Measurements from ENCODE around the gene GDNF. TPM values are rescaled to one million over a fixed set of nuclear protein-coding genes. Genes with fewer than 3 reads are reported as not detected.

The GDNF gene
- total RNA-seq, 1 experiment from 2014 or later, result not detected

GRCh38 chr5:37768371-37768770 is 71.5 kb downstream of the GDNF start:
- ChIA-PET POLR2A (no interaction called here), CTCF (no interaction called here)
- H3K9me3 ChIP-seq (ENCODE audit: control insufficient read depth, insufficient read depth, low read depth, low read length), result no peaks in the 10 kb centered on the region
- no TSS peak for BruUV-seq (replicated peaks)
- in situ Hi-C loops (cut with HindIII; ENCODE audit: low pct_unique_long_range_greater_than_20kb, low sequenced_read_pairs) (no loop called here), intact Hi-C loops (cut with micrococcal nuclease; ENCODE audit: unreplicated experiment) (no loop called here)
- DNase-seq (ENCODE audit: low read depth, low spot score) (no peak), ATAC-seq (no peak)
- H3K4me1 ChIP-seq (ENCODE audit: control insufficient read depth, insufficient read depth, low read length), result no peaks in the 10 kb centered on the region
- TF ChIP-seq TCF7L2 (IDR thresholded peaks at IDR 0.05; ENCODE audit: low read depth, low read length) (no peak), POLR2AphosphoS5 (IDR thresholded peaks at IDR 0.05; ENCODE audit: low read depth, low read length) (no peak), REST (IDR thresholded peaks at IDR 0.05; ENCODE audit: insufficient read depth in 1 of 2, low read depth in 2 of 2, low read length in 1 of 2) (no peak)
- H3K27me3 ChIP-seq (ENCODE audit: control insufficient read depth, insufficient read depth, low read length), result no peaks in the 10 kb centered on the region
- no peak overlapping the region for H3K4me3 ChIP-seq (ENCODE audit: low read depth in 2 of 2, low read length in 2 of 2)
- no peak overlapping the region for H3K27ac ChIP-seq (ENCODE audit: low read length)
- H3K36me3 ChIP-seq (ENCODE audit: control insufficient read depth, insufficient read depth, low read length), result no peaks in the 10 kb centered on the region

GRCh38 chr5:37767961-37768360 is 71.9 kb downstream of the GDNF start:
- H3K4me1 ChIP-seq (ENCODE audit: control insufficient read depth, insufficient read depth, low read length), result no peaks in the 10 kb centered on the region
- in situ Hi-C loops (cut with HindIII; ENCODE audit: low pct_unique_long_range_greater_than_20kb, low sequenced_read_pairs) (no loop called here), intact Hi-C loops (cut with micrococcal nuclease; ENCODE audit: unreplicated experiment) (no loop called here)
- H3K4me3 ChIP-seq (ENCODE audit: low read depth in 2 of 2, low read length in 2 of 2), result no peak overlapping the region
- DNase-seq (ENCODE audit: low read depth, low spot score) (no peak), ATAC-seq (no peak)
- no peaks in the 10 kb centered on the region for H3K36me3 ChIP-seq (ENCODE audit: control insufficient read depth, insufficient read depth, low read length)
- H3K27ac ChIP-seq (ENCODE audit: low read length), result no peak overlapping the region
- no peak for TF ChIP-seq TCF7L2 (IDR thresholded peaks at IDR 0.05; ENCODE audit: low read depth, low read length)
- no peak for TF ChIP-seq SIN3A (IDR thresholded peaks at IDR 0.05; ENCODE audit: borderline replicate concordance, insufficient read depth, low read depth, low read length)
- TF ChIP-seq, protein P1, sequence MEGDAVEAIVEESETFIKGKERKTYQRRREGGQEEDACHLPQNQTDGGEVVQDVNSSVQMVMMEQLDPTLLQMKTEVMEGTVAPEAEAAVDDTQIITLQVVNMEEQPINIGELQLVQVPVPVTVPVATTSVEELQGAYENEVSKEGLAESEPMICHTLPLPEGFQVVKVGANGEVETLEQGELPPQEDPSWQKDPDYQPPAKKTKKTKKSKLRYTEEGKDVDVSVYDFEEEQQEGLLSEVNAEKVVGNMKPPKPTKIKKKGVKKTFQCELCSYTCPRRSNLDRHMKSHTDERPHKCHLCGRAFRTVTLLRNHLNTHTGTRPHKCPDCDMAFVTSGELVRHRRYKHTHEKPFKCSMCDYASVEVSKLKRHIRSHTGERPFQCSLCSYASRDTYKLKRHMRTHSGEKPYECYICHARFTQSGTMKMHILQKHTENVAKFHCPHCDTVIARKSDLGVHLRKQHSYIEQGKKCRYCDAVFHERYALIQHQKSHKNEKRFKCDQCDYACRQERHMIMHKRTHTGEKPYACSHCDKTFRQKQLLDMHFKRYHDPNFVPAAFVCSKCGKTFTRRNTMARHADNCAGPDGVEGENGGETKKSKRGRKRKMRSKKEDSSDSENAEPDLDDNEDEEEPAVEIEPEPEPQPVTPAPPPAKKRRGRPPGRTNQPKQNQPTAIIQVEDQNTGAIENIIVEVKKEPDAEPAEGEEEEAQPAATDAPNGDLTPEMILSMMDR (IDR thresholded peaks at IDR 0.05), result no peak
- TF ChIP-seq REST (IDR thresholded peaks at IDR 0.05; ENCODE audit: insufficient read depth in 1 of 2, low read depth in 2 of 2, low read length in 1 of 2), result no peak
- TF ChIP-seq POLR2AphosphoS5 (IDR thresholded peaks at IDR 0.05; ENCODE audit: low read depth, low read length), result no peak
- ChIA-PET POLR2A (no interaction called here), CTCF (no interaction called here)
- H3K9me3 ChIP-seq (ENCODE audit: control insufficient read depth, insufficient read depth, low read depth, low read length), result no peaks in the 10 kb centered on the region
- H3K27me3 ChIP-seq (ENCODE audit: control insufficient read depth, insufficient read depth, low read length), result no peaks in the 10 kb centered on the region
- BruUV-seq (replicated peaks), result no TSS peak

All from Panc1 (cell line).